AML-193 (cell line): ENCODE results near the gene LRRK1.

Experiments used
- DNase-seq, 2 experiments: peaks; one replicate each; lab custom pipeline; 2025; lab: John Stamatoyannopoulos, UW

LRRK1 gene

GRCh38 chr15:100914876-100915275 lies 4.3 kb upstream of the LRRK1 start:
- no peak for DNase-seq

DNA sequence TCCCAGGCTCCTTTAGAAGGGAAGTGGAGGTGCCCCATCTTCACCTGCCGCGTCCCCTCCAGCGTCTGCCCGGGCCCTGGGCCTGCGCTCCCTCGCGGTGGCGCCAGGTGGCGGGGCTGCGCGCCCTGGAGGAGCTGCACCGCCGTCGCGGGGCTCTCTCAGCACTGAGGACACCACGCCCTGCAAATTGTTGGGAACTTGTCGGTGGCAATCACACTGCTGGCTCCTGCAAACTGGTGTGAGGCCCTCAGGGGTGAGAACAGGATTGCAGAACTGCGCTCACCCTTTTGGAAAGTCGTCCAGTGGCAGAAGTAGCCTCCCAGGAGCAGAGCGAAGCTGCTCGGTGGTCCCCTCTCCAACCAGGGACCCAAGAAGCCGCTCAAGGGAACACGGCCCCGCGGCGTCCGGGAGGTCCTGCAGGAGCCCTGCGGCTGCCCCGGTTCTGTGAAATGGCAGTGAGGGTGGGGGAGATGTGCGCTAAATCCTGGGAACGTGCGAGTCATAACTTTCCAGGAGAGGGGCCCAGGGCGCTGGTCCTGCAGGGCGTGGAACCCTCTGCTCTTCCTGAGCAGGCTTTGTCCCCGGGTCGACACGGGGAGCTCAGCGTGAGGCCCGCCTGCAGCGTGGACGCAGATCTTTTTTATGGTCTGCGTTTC lies 995 bp upstream of the LRRK1 start:
- peak; percentile 34 to 53 for DNase-seq

GRCh38 chr15:100919481-100920405 lies 586 bp downstream of the LRRK1 start:
- DNase-seq, result no peak

DNA sequence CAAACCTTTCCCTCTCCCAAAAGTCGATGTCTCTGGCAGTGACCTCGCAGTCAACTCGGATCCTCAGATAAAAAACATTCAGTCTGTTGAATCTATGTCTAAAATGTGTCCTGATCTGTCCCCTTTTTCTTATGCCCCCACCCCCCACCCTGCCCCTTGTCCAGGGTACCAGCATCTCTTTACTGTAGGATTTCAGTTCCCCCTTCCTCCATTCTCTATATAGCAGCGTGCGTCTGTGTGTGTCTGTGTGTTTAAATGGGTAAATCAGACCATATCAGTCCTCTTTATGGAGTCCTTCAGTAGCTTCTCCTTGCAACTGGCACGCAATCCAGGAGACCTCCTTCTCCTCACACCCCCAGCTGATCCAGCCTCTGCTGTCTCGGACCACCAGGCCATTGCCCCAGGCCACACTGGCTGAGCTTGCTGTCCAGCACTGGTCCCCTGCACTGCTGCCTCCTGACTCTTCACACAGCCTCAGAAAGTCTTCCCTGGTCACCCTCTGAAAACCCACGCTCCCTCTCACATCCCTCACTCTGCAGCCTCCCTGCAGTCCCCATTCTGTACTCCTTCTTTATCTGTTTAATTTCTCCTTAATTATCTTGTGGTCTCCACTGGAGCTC lies 1.5 kb downstream of the LRRK1 start:
- DNase-seq, result no peak

GRCh38 chr15:100922192-100923040 lies 3.3 kb downstream of the LRRK1 start:
- peak in 1 of 2 experiments; percentile 11 for DNase-seq

- no peak for DNase-seq
Observed at GRCh38 chr15:100923076-100923475, 3.9 kb downstream of the LRRK1 start.

- DNase-seq, result no peak
Observed at GRCh38 chr15:100923902-100924301, 4.7 kb downstream of the LRRK1 start.

DNA sequence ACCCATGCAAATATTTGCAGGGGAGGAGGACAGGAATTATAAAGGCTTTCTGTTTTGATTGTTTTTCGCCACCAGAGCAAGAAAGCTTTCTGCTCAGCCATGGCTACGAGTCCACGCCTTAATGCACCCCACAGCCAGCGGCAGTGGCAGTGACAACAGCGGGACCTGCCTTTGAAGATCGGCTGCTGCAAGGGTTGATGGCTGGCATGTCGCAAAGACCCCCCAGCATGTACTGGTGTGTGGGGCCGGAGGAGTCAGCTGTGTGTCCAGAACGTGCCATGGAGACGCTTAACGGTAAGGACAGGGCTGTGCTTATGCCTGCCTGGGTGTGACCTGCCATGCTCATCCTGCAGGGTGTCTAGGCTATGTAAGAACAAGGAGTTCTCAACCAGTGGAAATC lies 5.3 kb downstream of the LRRK1 start:
- no peak for DNase-seq

- no peak for DNase-seq
Observed at GRCh38 chr15:100925480-100925879, 6.3 kb downstream of the LRRK1 start.

DNA sequence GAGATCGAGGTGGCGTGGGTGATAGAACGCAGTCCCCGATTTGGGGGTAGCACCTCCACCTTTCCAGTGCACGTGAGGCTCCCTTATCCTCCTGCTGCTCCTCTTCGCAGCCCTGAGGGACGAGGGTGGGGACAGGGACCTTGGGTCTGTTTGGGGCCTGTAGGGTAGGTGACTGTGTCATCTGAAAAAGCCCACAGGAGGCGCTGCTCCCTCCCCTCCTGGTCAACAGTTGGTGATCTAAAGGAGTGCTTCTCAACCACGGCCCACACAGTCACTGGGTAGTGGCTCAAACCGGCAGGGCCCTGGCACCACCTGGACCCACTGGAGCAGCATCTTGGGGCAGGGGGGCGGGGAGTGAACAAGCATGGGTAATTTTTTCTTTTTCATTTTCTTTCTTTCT lies 7.1 kb downstream of the LRRK1 start:
- no peak for DNase-seq

DNA sequence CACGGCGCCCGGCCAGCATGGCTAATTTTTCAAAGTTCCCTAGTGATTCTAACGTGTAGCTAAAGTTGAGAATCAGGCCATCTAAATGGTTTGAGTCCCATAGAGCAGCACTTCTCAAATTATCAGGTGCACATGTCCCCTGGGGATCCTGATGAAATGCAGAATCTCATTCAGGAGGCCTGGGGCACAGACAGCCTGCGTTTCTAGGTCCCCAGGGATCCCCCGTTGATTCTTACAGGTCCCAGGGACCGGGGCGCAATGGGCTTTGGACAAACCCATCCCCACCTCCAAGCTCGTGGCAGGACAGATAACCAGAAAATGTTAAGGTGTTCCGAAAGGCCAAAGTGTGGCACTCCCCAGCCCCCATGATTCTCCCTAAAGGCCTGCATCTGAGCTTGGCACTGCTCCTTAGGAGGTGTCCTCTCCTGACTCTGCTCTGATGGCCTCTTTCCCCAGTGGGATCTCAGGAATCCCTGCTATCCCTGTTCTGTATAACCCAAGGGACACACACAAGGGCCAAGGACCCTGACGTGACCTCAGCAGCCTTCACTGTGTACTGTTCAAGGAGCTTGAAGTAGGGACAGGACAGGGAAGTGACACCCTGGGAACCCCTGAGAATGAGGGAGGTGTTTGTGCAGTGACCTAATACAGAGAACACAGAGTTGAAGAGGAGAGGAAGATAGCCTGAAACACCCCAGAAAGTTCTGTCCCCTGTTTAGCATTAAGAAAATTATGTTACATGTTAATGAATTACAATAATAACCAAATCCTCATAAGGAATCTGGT lies 8.0 kb downstream of the LRRK1 start:
- DNase-seq, result no peak

GRCh38 chr15:100928632-100929280 lies 9.6 kb downstream of the LRRK1 start:
- no peak for DNase-seq

DNA sequence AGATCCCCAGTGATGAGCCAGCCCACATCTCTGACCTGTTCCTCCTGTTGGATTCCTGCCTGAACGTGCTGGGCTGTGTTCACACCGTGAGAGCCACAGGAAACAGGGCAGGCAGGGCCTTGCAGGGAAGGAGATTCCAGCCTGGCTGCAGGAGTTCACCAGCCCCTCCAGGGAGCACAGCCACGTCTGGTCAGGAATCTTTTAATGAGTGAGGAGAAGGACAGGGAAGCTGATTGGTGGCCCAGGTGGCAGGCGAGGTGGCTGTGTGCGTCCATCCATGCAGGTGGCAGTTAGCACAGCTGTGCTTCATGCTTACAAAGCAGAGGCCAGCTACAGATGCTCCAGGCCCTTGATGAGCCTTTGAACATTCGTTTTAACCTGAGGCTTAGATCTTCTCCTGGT lies 10.5 kb downstream of the LRRK1 start:
- no peak for DNase-seq

- no peak for DNase-seq
Observed at GRCh38 chr15:100930306-100930848, 11.2 kb downstream of the LRRK1 start.

DNA sequence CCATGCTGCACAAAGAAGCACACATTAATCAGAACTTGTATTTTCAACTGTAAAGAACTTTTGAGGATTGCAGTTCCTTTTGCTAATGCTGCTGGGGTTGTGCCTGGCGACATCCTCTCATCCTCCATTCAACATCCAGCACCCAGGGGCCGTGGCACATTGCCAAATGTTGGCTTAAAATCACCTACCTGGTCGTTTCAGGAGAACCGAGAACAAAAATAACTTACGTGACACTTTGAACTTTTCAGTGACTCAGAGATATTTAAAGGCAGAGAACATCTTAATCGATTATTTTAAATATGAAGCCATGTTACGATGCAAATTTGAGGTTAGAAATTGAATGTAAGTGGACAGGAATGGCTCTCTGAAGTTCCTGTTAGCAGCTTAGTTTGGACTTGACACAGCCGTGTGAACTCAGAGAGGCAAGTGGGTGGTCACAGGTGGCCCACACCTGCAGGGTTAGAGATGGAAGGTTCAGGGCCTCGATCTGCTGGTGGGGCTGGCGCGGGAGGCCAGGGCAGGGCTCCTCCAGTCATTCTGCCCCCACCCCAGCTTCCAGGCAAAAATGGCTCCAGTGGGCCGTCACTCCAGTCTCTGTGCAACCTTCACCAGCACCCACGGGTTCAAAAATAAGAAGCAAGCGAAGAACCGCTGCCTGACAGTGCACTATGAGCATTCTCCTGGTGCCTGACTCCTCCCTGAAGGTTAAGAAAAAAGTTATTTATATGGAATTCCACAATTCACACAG lies 12.2 kb downstream of the LRRK1 start:
- no peak for DNase-seq

DNA sequence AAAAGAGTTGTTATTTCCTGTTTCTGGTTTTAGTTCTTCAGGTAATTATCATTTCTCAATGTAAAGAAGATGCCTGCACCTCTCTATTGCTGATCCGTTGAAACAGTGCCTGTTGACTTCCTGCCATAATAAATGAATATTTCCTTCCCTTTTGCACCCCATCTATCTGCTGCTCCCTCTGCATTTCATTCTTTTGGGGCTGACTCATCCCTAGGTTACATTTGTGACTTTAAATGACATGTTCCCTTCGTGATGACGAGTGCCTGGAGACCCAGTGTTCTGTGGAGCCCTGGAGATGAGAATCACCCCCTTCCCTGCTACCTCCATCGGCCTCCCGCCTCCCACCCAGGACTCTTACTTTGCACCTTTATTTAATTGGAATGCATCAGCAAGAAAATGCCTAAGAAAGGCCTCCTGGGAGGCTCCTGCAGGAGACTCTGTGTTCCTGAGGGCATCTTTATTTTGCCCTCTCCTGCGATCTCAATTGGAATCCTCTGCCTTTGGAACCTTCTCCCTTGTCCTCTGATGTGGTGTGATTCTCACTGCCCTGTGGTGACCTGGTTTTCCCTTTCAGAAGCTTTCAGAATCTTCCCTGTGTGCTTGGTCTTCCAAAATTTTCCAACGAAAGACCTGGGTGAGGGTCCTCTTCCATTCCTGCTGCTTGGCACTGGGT lies 13.7 kb downstream of the LRRK1 start:
- peak in 1 of 2 experiments; percentile 18 for DNase-seq

- no peak for DNase-seq
Observed at GRCh38 chr15:100934166-100934565, 15.0 kb downstream of the LRRK1 start.

DNA sequence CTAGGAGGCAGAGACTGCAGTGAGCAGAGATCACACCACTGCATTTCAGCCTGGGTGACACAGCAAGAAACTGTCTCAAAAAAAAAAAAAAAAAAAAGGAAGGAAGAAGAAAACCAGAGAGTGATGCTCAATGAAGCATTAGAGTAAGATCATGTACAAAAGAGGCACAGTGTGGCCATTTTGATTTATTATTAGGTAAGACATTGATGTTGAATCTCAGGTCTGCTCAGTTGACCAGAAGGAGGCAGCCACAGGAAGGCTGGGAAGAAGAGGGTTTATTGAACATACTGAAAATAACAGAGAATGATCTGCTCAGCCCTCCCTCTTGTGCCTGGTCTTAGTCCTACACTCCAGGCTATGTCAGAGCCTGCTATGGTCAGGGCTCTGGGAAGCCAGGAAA lies 15.6 kb downstream of the LRRK1 start:
- DNase-seq, result peak; percentile 24 to 38

GRCh38 chr15:100937171-100937570 lies 18.0 kb downstream of the LRRK1 start:
- no peak for DNase-seq
